GM19438 (cell line): Measurements from ENCODE around the gene TMEM145.
"Not testable (repeated sequence)": the region's sequence is repeated elsewhere in the genome, so short reads cannot be mapped to it uniquely, and the experiment has no call there.

Source experiments
- ATAC-seq: cut with Tn5 transposase; IDR thresholded peaks from one replicate; pipeline ENCODE4 v1.9.1; 2021; ENCODE audit warnings: low read depth; ENCODE audit not compliant: unreplicated experiment

Gene TMEM145

GRCh38 chr19:42332059-42332458 is 18.9 kb downstream of the TMEM145 start:
- ATAC-seq: no peak

- no peak for ATAC-seq
Measured at GRCh38 chr19:42333018-42333417, 19.9 kb downstream of the TMEM145 start.

- ATAC-seq: no peak
Measured at GRCh38 chr19:42333975-42334696, 21.0 kb downstream of the TMEM145 start.

GRCh38 chr19:42334697-42335373 is 21.7 kb downstream of the TMEM145 start:
- no peak for ATAC-seq

- no peak for ATAC-seq
Measured at GRCh38 chr19:42335374-42335936, 22.3 kb downstream of the TMEM145 start.

GRCh38 chr19:42335971-42336370 is 22.9 kb downstream of the TMEM145 start:
- ATAC-seq: no peak

- not testable (repeated sequence) for ATAC-seq
Measured at GRCh38 chr19:42339126-42339860, 26.2 kb downstream of the TMEM145 start.

- ATAC-seq: not testable (repeated sequence)
Measured at GRCh38 chr19:42339922-42340321, 26.8 kb downstream of the TMEM145 start.

GRCh38 chr19:42343344-42344110 is 30.4 kb downstream of the TMEM145 start:
- no peak for ATAC-seq

- no peak for ATAC-seq
Measured at GRCh38 chr19:42344336-42344893, 31.3 kb downstream of the TMEM145 start.

- no peak for ATAC-seq
Measured at GRCh38 chr19:42345191-42345812, 32.2 kb downstream of the TMEM145 start.

- no peak for ATAC-seq
Measured at GRCh38 chr19:42348211-42348610, 35.1 kb downstream of the TMEM145 start.

GRCh38 chr19:42349378-42350107 is 36.4 kb downstream of the TMEM145 start:
- ATAC-seq: no peak

GRCh38 chr19:42350417-42350816 is 37.3 kb downstream of the TMEM145 start:
- no peak for ATAC-seq

GRCh38 chr19:42351079-42351735 is 38.1 kb downstream of the TMEM145 start:
- ATAC-seq: no peak

GRCh38 chr19:42352301-42353259 is 39.5 kb downstream of the TMEM145 start:
- ATAC-seq: no peak

- no peak for ATAC-seq
Measured at GRCh38 chr19:42353341-42354015, 40.4 kb downstream of the TMEM145 start.
